ENCODE results near the gene HTRA1. TPM values are rescaled to one million over a fixed set of nuclear protein-coding genes. Genes with fewer than 3 reads are reported as not detected.

The HTRA1 gene
- total and polyA plus RNA-seq, 7 experiments from 2014 or later, result 0.22 to 0.64 (median 0.40) TPM; not detected in 3

- CTCF ChIA-PET, result no interaction called here
- Histone ChIP-seq H3K27ac (ENCODE audit: low read depth, low read length) (no peak overlapping the region), H3K36me3 (ENCODE audit: control insufficient read depth in 2 of 3, insufficient read depth in 3 of 3, low read length in 3 of 3) (no peaks in the 10 kb centered on the region), H3K9me3 (ENCODE audit: control insufficient read depth in 2 of 3, low read length in 3 of 3) (no peaks in the 10 kb centered on the region), H3K4me1 (ENCODE audit: control insufficient read depth in 2 of 2, insufficient read depth in 2 of 2, low read length in 2 of 2) (peaks cover 0 to 3% of the 10 kb centered on the region in 2 donors), H3K4me3 (ENCODE audit: low read length) (no peak overlapping the region), H3K27me3 (ENCODE audit: control insufficient read depth in 2 of 2, insufficient read depth in 2 of 2, low read length in 2 of 2) (no peaks in the 10 kb centered on the region)
- no peak for ATAC-seq
- intact Hi-C loops (cut with micrococcal nuclease), result no loop called here
- H3K36me3 Mint-ChIP-seq, result no peaks in the 10 kb centered on the region
- peaks cover 4 to 12% (median 9%) of the 10 kb centered on the region in 7 donors for H3K4me1 Mint-ChIP-seq
- no peaks in the 10 kb centered on the region for H3K9me3 Mint-ChIP-seq
- no peak overlapping the region for H3K27ac Mint-ChIP-seq
- no peak for DNase-seq
- H3K4me3 Mint-ChIP-seq, result no peak overlapping the region
- peaks cover 0 to 14% (median 0%) of the 10 kb centered on the region in 5 donors for H3K27me3 Mint-ChIP-seq
- POLR2A ChIA-PET, result no interaction called here
These were observed 39.4 kb downstream of the HTRA1 start for GRCh38 chr10:122500726-122501125.

- CTCF ChIA-PET, result no interaction called here
- Mint-ChIP-seq H3K4me3 (no peak overlapping the region), H3K4me1 (no peaks in the 10 kb centered on the region), H3K9me3 (no peaks in the 10 kb centered on the region), H3K36me3 (no peaks in the 10 kb centered on the region), H3K27me3 (peaks cover 0 to 7% (median 0%) of the 10 kb centered on the region in 5 donors), H3K27ac (no peak overlapping the region)
- intact Hi-C loops (cut with micrococcal nuclease), result no loop called here
- POLR2A ChIA-PET, result no interaction called here
- Histone ChIP-seq H3K36me3 (ENCODE audit: control insufficient read depth in 2 of 3, insufficient read depth in 3 of 3, low read length in 3 of 3) (no peaks in the 10 kb centered on the region), H3K9me3 (ENCODE audit: control insufficient read depth in 2 of 3, low read length in 3 of 3) (no peaks in the 10 kb centered on the region), H3K4me1 (ENCODE audit: control insufficient read depth in 2 of 2, insufficient read depth in 2 of 2, low read length in 2 of 2) (no peaks in the 10 kb centered on the region), H3K27me3 (ENCODE audit: control insufficient read depth in 2 of 2, insufficient read depth in 2 of 2, low read length in 2 of 2) (no peaks in the 10 kb centered on the region), H3K27ac (ENCODE audit: low read depth, low read length) (no peak overlapping the region), H3K4me3 (ENCODE audit: low read length) (no peak overlapping the region)
- DNase-seq (no peak), ATAC-seq (no peak)
These were observed 41.7 kb downstream of the HTRA1 start for GRCh38 chr10:122503012-122503411.

GRCh38 chr10:122503886-122504609, 42.7 kb downstream of the HTRA1 start:
- ChIA-PET POLR2A (no interaction called here), CTCF (no interaction called here)
- Mint-ChIP-seq H3K27ac (no peak overlapping the region), H3K36me3 (no peaks in the 10 kb centered on the region), H3K4me3 (no peak overlapping the region), H3K9me3 (no peaks in the 10 kb centered on the region), H3K4me1 (no peaks in the 10 kb centered on the region), H3K27me3 (peaks cover 0 to 6% (median 0%) of the 10 kb centered on the region in 5 donors)
- Histone ChIP-seq H3K4me1 (ENCODE audit: control insufficient read depth in 2 of 2, insufficient read depth in 2 of 2, low read length in 2 of 2) (no peaks in the 10 kb centered on the region), H3K27ac (ENCODE audit: low read depth, low read length) (no peak overlapping the region), H3K27me3 (ENCODE audit: control insufficient read depth in 2 of 2, insufficient read depth in 2 of 2, low read length in 2 of 2) (no peaks in the 10 kb centered on the region), H3K36me3 (ENCODE audit: control insufficient read depth in 2 of 3, insufficient read depth in 3 of 3, low read length in 3 of 3) (no peaks in the 10 kb centered on the region), H3K4me3 (ENCODE audit: low read length) (no peak overlapping the region), H3K9me3 (ENCODE audit: control insufficient read depth in 2 of 3, low read length in 3 of 3) (no peaks in the 10 kb centered on the region)
- DNase-seq (no peak), ATAC-seq (no peak)
- intact Hi-C loops (cut with micrococcal nuclease), result no loop called here

- no peaks in the 10 kb centered on the region for H3K36me3 ChIP-seq (ENCODE audit: control insufficient read depth in 2 of 3, insufficient read depth in 3 of 3, low read length in 3 of 3)
- DNase-seq (no peak), ATAC-seq (no peak)
- H3K4me3 ChIP-seq (ENCODE audit: low read length), result no peak overlapping the region
- Mint-ChIP-seq H3K4me3 (no peak overlapping the region), H3K27me3 (peaks cover 0 to 4% (median 0%) of the 10 kb centered on the region in 5 donors), H3K4me1 (no peaks in the 10 kb centered on the region), H3K27ac (no peak overlapping the region), H3K9me3 (no peaks in the 10 kb centered on the region), H3K36me3 (no peaks in the 10 kb centered on the region)
- no peaks in the 10 kb centered on the region for H3K9me3 ChIP-seq (ENCODE audit: control insufficient read depth in 2 of 3, low read length in 3 of 3)
- H3K27me3 ChIP-seq (ENCODE audit: control insufficient read depth in 2 of 2, insufficient read depth in 2 of 2, low read length in 2 of 2), result no peaks in the 10 kb centered on the region
- H3K27ac ChIP-seq (ENCODE audit: low read depth, low read length), result no peak overlapping the region
- intact Hi-C loops (cut with micrococcal nuclease), result no loop called here
- no peaks in the 10 kb centered on the region for H3K4me1 ChIP-seq (ENCODE audit: control insufficient read depth in 2 of 2, insufficient read depth in 2 of 2, low read length in 2 of 2)
- CTCF ChIA-PET, result no interaction called here
- POLR2A ChIA-PET, result no interaction called here
These were observed 43.2 kb downstream of the HTRA1 start for GRCh38 chr10:122504610-122504950.

GRCh38 chr10:122505011-122505410, 43.7 kb downstream of the HTRA1 start:
- no peaks in the 10 kb centered on the region for H3K36me3 Mint-ChIP-seq
- POLR2A ChIA-PET, result no interaction called here
- H3K4me1 Mint-ChIP-seq, result no peaks in the 10 kb centered on the region
- peaks cover 0 to 4% (median 0%) of the 10 kb centered on the region in 5 donors for H3K27me3 Mint-ChIP-seq
- CTCF ChIA-PET, result no interaction called here
- H3K27me3 ChIP-seq (ENCODE audit: control insufficient read depth in 2 of 2, insufficient read depth in 2 of 2, low read length in 2 of 2), result no peaks in the 10 kb centered on the region
- intact Hi-C loops (cut with micrococcal nuclease), result no loop called here
- H3K27ac Mint-ChIP-seq, result no peak overlapping the region
- H3K36me3 ChIP-seq (ENCODE audit: control insufficient read depth in 2 of 3, insufficient read depth in 3 of 3, low read length in 3 of 3), result no peaks in the 10 kb centered on the region
- H3K9me3 Mint-ChIP-seq, result no peaks in the 10 kb centered on the region
- DNase-seq, result no peak
- no peak overlapping the region for H3K4me3 ChIP-seq (ENCODE audit: low read length)
- H3K9me3 ChIP-seq (ENCODE audit: control insufficient read depth in 2 of 3, low read length in 3 of 3), result no peaks in the 10 kb centered on the region
- no peak overlapping the region for H3K27ac ChIP-seq (ENCODE audit: low read depth, low read length)
- no peak overlapping the region for H3K4me3 Mint-ChIP-seq
- no peak for ATAC-seq
- no peaks in the 10 kb centered on the region for H3K4me1 ChIP-seq (ENCODE audit: control insufficient read depth in 2 of 2, insufficient read depth in 2 of 2, low read length in 2 of 2)

GRCh38 chr10:122505885-122506645, 44.7 kb downstream of the HTRA1 start:
- Mint-ChIP-seq H3K27ac (no peak overlapping the region), H3K27me3 (peaks cover 0 to 4% (median 0%) of the 10 kb centered on the region in 5 donors), H3K4me1 (no peaks in the 10 kb centered on the region), H3K9me3 (no peaks in the 10 kb centered on the region), H3K4me3 (no peak overlapping the region), H3K36me3 (no peaks in the 10 kb centered on the region)
- intact Hi-C loops (cut with micrococcal nuclease), result no loop called here
- ChIA-PET CTCF (no interaction called here), POLR2A (no interaction called here)
- H3K9me3 ChIP-seq (ENCODE audit: control insufficient read depth in 2 of 3, low read length in 3 of 3), result no peaks in the 10 kb centered on the region
- no peaks in the 10 kb centered on the region for H3K36me3 ChIP-seq (ENCODE audit: control insufficient read depth in 2 of 3, insufficient read depth in 3 of 3, low read length in 3 of 3)
- H3K27ac ChIP-seq (ENCODE audit: low read depth, low read length), result no peak overlapping the region
- no peak overlapping the region for H3K4me3 ChIP-seq (ENCODE audit: low read length)
- DNase-seq (no peak), ATAC-seq (no peak)
- no peaks in the 10 kb centered on the region for H3K27me3 ChIP-seq (ENCODE audit: control insufficient read depth in 2 of 2, insufficient read depth in 2 of 2, low read length in 2 of 2)
- H3K4me1 ChIP-seq (ENCODE audit: control insufficient read depth in 2 of 2, insufficient read depth in 2 of 2, low read length in 2 of 2), result no peaks in the 10 kb centered on the region

GRCh38 chr10:122507616-122508015, 46.3 kb downstream of the HTRA1 start:
- Mint-ChIP-seq H3K9me3 (no peaks in the 10 kb centered on the region), H3K4me1 (no peaks in the 10 kb centered on the region), H3K27me3 (peaks cover 0 to 4% (median 0%) of the 10 kb centered on the region in 5 donors), H3K27ac (no peak overlapping the region), H3K4me3 (no peak overlapping the region), H3K36me3 (no peaks in the 10 kb centered on the region)
- Histone ChIP-seq H3K27ac (ENCODE audit: low read depth, low read length) (no peak overlapping the region), H3K36me3 (ENCODE audit: control insufficient read depth in 2 of 3, insufficient read depth in 3 of 3, low read length in 3 of 3) (no peaks in the 10 kb centered on the region), H3K4me3 (ENCODE audit: low read length) (no peak overlapping the region), H3K9me3 (ENCODE audit: control insufficient read depth in 2 of 3, low read length in 3 of 3) (no peaks in the 10 kb centered on the region), H3K27me3 (ENCODE audit: control insufficient read depth in 2 of 2, insufficient read depth in 2 of 2, low read length in 2 of 2) (no peaks in the 10 kb centered on the region), H3K4me1 (ENCODE audit: control insufficient read depth in 2 of 2, insufficient read depth in 2 of 2, low read length in 2 of 2) (no peaks in the 10 kb centered on the region)
- DNase-seq, result no peak
- CTCF ChIA-PET, result no interaction called here
- no peak for ATAC-seq
- intact Hi-C loops (cut with micrococcal nuclease), result no loop called here
- POLR2A ChIA-PET, result no interaction called here

Data from naive thymus-derived CD4-positive, alpha-beta T cell (primary cell).